H9 (cell line): ENCODE data around the gene AGBL4. TPM values are rescaled to one million over a fixed set of nuclear protein-coding genes. Genes with fewer than 3 reads are reported as not detected.

Experiments used
- DNase-seq: peaks from one replicate; pipeline ENCODE4 v3.0.0-alpha.2; 2017
- H2AFZ ChIP-seq: one replicate; pipeline ENCODE4 v1.6.1; 2013; ENCODE audit warnings: mild to moderate bottlenecking, low read length, control low read depth, moderate library complexity
- H2AK5ac ChIP-seq: 2 replicates; pipeline ENCODE4 v1.6.1; 2013; ENCODE audit warnings: low read length, control low read depth, mixed read lengths; ENCODE audit not compliant: insufficient read length
- H2BK120ac ChIP-seq: one replicate; pipeline ENCODE4 v1.6.1; 2013; ENCODE audit warnings: low read depth, mild to moderate bottlenecking, low read length, control low read depth, inconsistent platforms; ENCODE audit not compliant: poor library complexity, severe bottlenecking
- H2BK12ac ChIP-seq: 2 replicates; pipeline ENCODE4 v1.6.1; 2013; ENCODE audit warnings: low read length, control low read depth, mixed read lengths, low read depth; ENCODE audit not compliant: insufficient read length
- H2BK15ac ChIP-seq: 2 replicates; pipeline ENCODE4 v1.6.1; 2013; ENCODE audit warnings: low read depth, low read length, control low read depth
- H2BK20ac ChIP-seq: one replicate; pipeline ENCODE4 v1.6.1; 2013; ENCODE audit warnings: low read depth, mild to moderate bottlenecking, low read length, control low read depth, inconsistent platforms; ENCODE audit not compliant: poor library complexity, severe bottlenecking
- H2BK5ac ChIP-seq: 2 replicates; pipeline ENCODE4 v1.6.1; 2013; ENCODE audit warnings: low read length, control low read depth, mixed read lengths; ENCODE audit not compliant: insufficient read length
- H3K14ac ChIP-seq: 2 replicates; pipeline ENCODE4 v1.6.1; 2013; ENCODE audit warnings: low read length, control low read depth; ENCODE audit not compliant: insufficient read depth
- H3K18ac ChIP-seq: 2 replicates; pipeline ENCODE4 v1.6.1; 2013; ENCODE audit warnings: low read depth, mild to moderate bottlenecking, mixed read lengths, low read length, control low read depth; ENCODE audit not compliant: insufficient read length
- H3K23ac ChIP-seq: 2 replicates; pipeline ENCODE4 v1.6.1; 2013; ENCODE audit warnings: low read length, control low read depth, mixed read lengths, low read depth; ENCODE audit not compliant: insufficient read length
- H3K23me2 ChIP-seq: 2 replicates; pipeline ENCODE4 v1.6.1; 2013; ENCODE audit warnings: low read depth, mild to moderate bottlenecking, mixed read lengths, low read length, control low read depth; ENCODE audit not compliant: insufficient read length, poor library complexity, severe bottlenecking
- H3K27ac ChIP-seq: 2 replicates; pipeline ENCODE4 v1.5.1; 2013; ENCODE audit warnings: low read length, control low read depth, mixed read lengths, low read depth; ENCODE audit not compliant: insufficient read length
- H3K27me3 ChIP-seq: 2 replicates; pipeline ENCODE4 v1.6.1; 2013; ENCODE audit warnings: low read length, control low read depth, inconsistent platforms; ENCODE audit not compliant: insufficient read depth
- H3K4ac ChIP-seq: 2 replicates; pipeline ENCODE4 v1.6.1; 2013; ENCODE audit warnings: low read depth, mild to moderate bottlenecking, control low read depth, inconsistent platforms, low read length, moderate library complexity
- H3K4me1 ChIP-seq: 2 replicates; pipeline ENCODE4 v1.6.1; 2013; ENCODE audit warnings: low read length, control low read depth, inconsistent platforms; ENCODE audit not compliant: insufficient read depth
- H3K4me2 ChIP-seq: 2 replicates; pipeline ENCODE4 v1.6.1; 2013; ENCODE audit warnings: low read length, control low read depth, mixed read lengths; ENCODE audit not compliant: insufficient read length, insufficient read depth
- H3K56ac ChIP-seq: 2 replicates; pipeline ENCODE4 v1.6.1; 2013; ENCODE audit warnings: low read depth, mild to moderate bottlenecking, mixed read lengths, low read length, control low read depth; ENCODE audit not compliant: insufficient read length
- H3K79me1 ChIP-seq: 2 replicates; pipeline ENCODE4 v1.6.1; 2013; ENCODE audit warnings: low read depth, mild to moderate bottlenecking, moderate library complexity, low read length, control low read depth, inconsistent platforms; ENCODE audit not compliant: insufficient read depth, poor library complexity, severe bottlenecking
- H3K79me2 ChIP-seq: 2 replicates; pipeline ENCODE4 v1.6.1; 2013; ENCODE audit warnings: low read length, control low read depth, inconsistent platforms; ENCODE audit not compliant: insufficient read depth
- H3K9ac ChIP-seq: 2 replicates; pipeline ENCODE4 v1.6.1; 2013; ENCODE audit warnings: low read length, control low read depth, mixed read lengths; ENCODE audit not compliant: insufficient read length; ENCODE audit errors: extremely low read depth
- H3K9me3 ChIP-seq: one replicate; pipeline ENCODE4 v1.6.1; 2013; ENCODE audit warnings: low read depth, low read length, inconsistent platforms; ENCODE audit not compliant: control insufficient read depth
- H3T11ph ChIP-seq: one replicate; pipeline ENCODE4 v1.6.1; 2013; ENCODE audit warnings: mild to moderate bottlenecking, low read length, control low read depth, inconsistent platforms
- H4K20me1 ChIP-seq: one replicate; pipeline ENCODE4 v1.6.1; 2013; ENCODE audit not compliant: control insufficient read depth, insufficient read length, insufficient read depth
- H4K5ac ChIP-seq: 2 replicates; pipeline ENCODE4 v1.6.1; 2013; ENCODE audit warnings: low read depth, mild to moderate bottlenecking, mixed read lengths, low read length, control low read depth; ENCODE audit not compliant: insufficient read length
- H4K8ac ChIP-seq: replicated peaks from 2 replicates; pipeline ENCODE4 v1.6.1; 2013; ENCODE audit warnings: low read length, control low read depth, mixed read lengths, low read depth; ENCODE audit not compliant: insufficient read length
- H4K91ac ChIP-seq: 2 replicates; pipeline ENCODE4 v1.6.1; 2013; ENCODE audit warnings: low read depth, mild to moderate bottlenecking, moderate library complexity, mixed read lengths, low read length, control low read depth; ENCODE audit not compliant: insufficient read length
- H3K27ac Mint-ChIP-seq, 3 experiments: 2 replicates in 2 of 3; 3 replicates in 1 of 3; pipeline ENCODE4 v1.8.0; 2020 to 2021; ENCODE audit warnings: mixed read lengths in 3 of 3, mild to moderate bottlenecking in 1 of 3, moderate library complexity in 1 of 3
- H3K27me3 Mint-ChIP-seq: 2 replicates; pipeline ENCODE4 v1.8.0; 2021; ENCODE audit warnings: low read depth, mild to moderate bottlenecking, moderate library complexity, mixed read lengths
- H3K36me3 Mint-ChIP-seq, 3 experiments: 2 replicates in 2 of 3; 3 replicates in 1 of 3; pipeline ENCODE4 v1.8.0; 2020 to 2021; ENCODE audit warnings: low read depth in 3 of 3, mixed read lengths in 3 of 3; ENCODE audit not compliant: insufficient read depth in 1 of 3
- H3K4me1 Mint-ChIP-seq, 2 experiments: 2 replicates each; pipeline ENCODE4 v1.8.0; 2020; ENCODE audit warnings: mixed read lengths in 2 of 2
- H3K4me3 Mint-ChIP-seq, 2 experiments: 2 replicates in 1 of 2; 3 replicates in 1 of 2; pipeline ENCODE4 v1.8.0; 2020 to 2021; ENCODE audit warnings: mild to moderate bottlenecking in 2 of 2, mixed read lengths in 2 of 2, moderate library complexity in 1 of 2
- H3K9me3 Mint-ChIP-seq, 2 experiments: 2 replicates in 1 of 2; 3 replicates in 1 of 2; pipeline ENCODE4 v1.8.0; 2020; ENCODE audit warnings: mild to moderate bottlenecking in 2 of 2, mixed read lengths in 2 of 2, moderate library complexity in 1 of 2
- CTCF ChIP-seq: fragments of 200-600 bp; sonication (generic); conservative IDR thresholded peaks from 3 replicates; pipeline ENCODE4 v1.8.0; 2021; ENCODE audit warnings: antibody characterized with exemption, mild to moderate bottlenecking
- WGBS: extraction: QIAGEN DNeasy Blood & Tissue Kit; methylation state at CpG from one replicate; pipeline ENCODE4 v1.1.7; 2013; ENCODE audit warnings: missing lambda C conversion rate, low lambda C conversion rate, mixed read lengths; ENCODE audit not compliant: insufficient read length; ENCODE audit errors: extremely low coverage; 5-methylcytosine and 5-hydroxymethylcytosine counted together
- total RNA-seq: library from RNA; stranded (reverse); gene quantifications from 2 replicates; pipeline ENCODE4 v1.2.1, GENCODE V29; 2021

The AGBL4 gene
- total RNA-seq, 1 experiment from 2014 or later, result not detected

DNA sequence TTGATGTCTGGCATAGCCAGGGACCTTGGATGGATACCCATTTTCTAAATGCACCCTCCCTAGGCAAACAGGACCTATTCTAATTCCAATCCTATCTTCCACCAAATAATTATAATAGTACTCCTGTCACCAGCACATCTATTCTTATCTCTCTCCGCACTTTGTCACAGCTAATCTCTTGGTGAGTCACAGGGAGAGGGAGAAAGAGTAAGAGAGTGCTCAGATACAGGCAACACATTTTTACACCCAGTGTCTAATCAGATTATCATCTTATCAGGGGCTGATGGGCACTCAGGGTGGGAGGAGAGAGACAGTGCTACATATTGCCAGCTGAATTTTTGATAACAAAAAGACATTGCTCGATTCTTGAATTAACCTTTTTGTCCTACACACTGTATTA, 972.1 kb downstream of the AGBL4 start:
- no peaks in the 10 kb centered on the region for H3K23me2 ChIP-seq
- Mint-ChIP-seq H3K27ac (no peak overlapping the region), H3K4me3 (no peak overlapping the region), H3K4me1 (no peaks in the 10 kb centered on the region), H3K9me3 (peaks cover 72 to 73% of the 10 kb centered on the region in 2 experiments), H3K36me3 (peaks cover 0 to 34% (median 3%) of the 10 kb centered on the region in 3 experiments; a peak in 5 of 7 replicates), H3K27me3 (no peaks in the 10 kb centered on the region; the same call in none of the 2 replicates)
- no peak overlapping the region for H2BK12ac ChIP-seq
- no peak overlapping the region for H2BK5ac ChIP-seq
- no peaks in the 10 kb centered on the region for H3K27me3 ChIP-seq
- no peak overlapping the region for H2AK5ac ChIP-seq
- no peak overlapping the region for H3T11ph ChIP-seq
- H3K27ac ChIP-seq, result no peak overlapping the region
- H3K14ac ChIP-seq, result no peak overlapping the region
- H2AFZ ChIP-seq, result no peak overlapping the region
- H2BK120ac ChIP-seq, result no peak overlapping the region
- H3K18ac ChIP-seq, result no peak overlapping the region
- no CpG with 5 or more reads among the region's 2 CpGs for WGBS
- H3K9me3 ChIP-seq, result peaks cover 40% of the 10 kb centered on the region
- H3K23ac ChIP-seq, result no peak overlapping the region
- H2BK15ac ChIP-seq, result no peak overlapping the region
- no peak for DNase-seq
- no peak overlapping the region for H3K4me2 ChIP-seq
- H4K5ac ChIP-seq, result no peak overlapping the region
- no peaks in the 10 kb centered on the region for H3K4me1 ChIP-seq
- no peak overlapping the region for H2BK20ac ChIP-seq
- no peaks in the 10 kb centered on the region for H4K20me1 ChIP-seq
- no peak overlapping the region for H4K8ac ChIP-seq
- no peak for TF ChIP-seq CTCF
- H4K91ac ChIP-seq, result no peak overlapping the region
- H3K56ac ChIP-seq, result no peak overlapping the region
- no peak overlapping the region for H3K4ac ChIP-seq
- no peak overlapping the region for H3K9ac ChIP-seq
- H3K79me2 ChIP-seq, result no peaks in the 10 kb centered on the region
- no peaks in the 10 kb centered on the region for H3K79me1 ChIP-seq
